NCI-H187 treated with DMSO at 0.1 percent for 48 hours (cell line): ENCODE measurements around the gene USP16.
"Not testable (repeated sequence)": the region's sequence is repeated elsewhere in the genome, so short reads cannot be mapped to it uniquely, and the experiment has no call there.

ENCODE experiments used
- DNase-seq: peaks from one replicate; lab custom pipeline; 2025; lab: John Stamatoyannopoulos, UW

USP16 gene

GRCh38 chr21:29024474-29025327 lies at the start of gene USP16:
TSS of gene USP16 (plus strand) at chr21:29024668. CDS start at chr21:29027914, 3,246 bp downstream.
- peak; percentile 91 for DNase-seq

- DNase-seq = no peak
These were observed 49.1 kb upstream of the USP16 start for GRCh38 chr21:28975397-28975796.

GRCh38 chr21:28979092-28979491 lies 45.4 kb upstream of the USP16 start:
- no peak for DNase-seq

GRCh38 chr21:28982637-28983036 lies 41.8 kb upstream of the USP16 start:
- DNase-seq = no peak

- no peak for DNase-seq
These were observed 37.8 kb upstream of the USP16 start for GRCh38 chr21:28986677-28987076.

GRCh38 chr21:28988146-28988545 lies 36.3 kb upstream of the USP16 start:
- not testable (repeated sequence) for DNase-seq

- no peak for DNase-seq
These were observed 32.5 kb upstream of the USP16 start for GRCh38 chr21:28991861-28992525.

GRCh38 chr21:28992526-28993292 lies 31.8 kb upstream of the USP16 start, which contains the start of gene LTN1:
TSS of gene LTN1 (minus strand) at chr21:28992877. CDS start at chr21:28992805, 72 bp downstream.
- peak; percentile 96 for DNase-seq

GRCh38 chr21:28993293-28993629 lies 31.2 kb upstream of the USP16 start:
- DNase-seq = no peak

- DNase-seq = peak; percentile 37
These were observed 21.9 kb upstream of the USP16 start for GRCh38 chr21:29002442-29003144.

- no peak for DNase-seq
These were observed 18.8 kb upstream of the USP16 start for GRCh38 chr21:29005696-29006095.

- DNase-seq = no peak
These were observed 17.3 kb upstream of the USP16 start for GRCh38 chr21:29007135-29007534.

GRCh38 chr21:29007810-29008209 lies 16.7 kb upstream of the USP16 start:
- no peak for DNase-seq

- no peak for DNase-seq
These were observed 16.1 kb upstream of the USP16 start for GRCh38 chr21:29008367-29008766.

- not testable (repeated sequence) for DNase-seq
These were observed 13.2 kb upstream of the USP16 start for GRCh38 chr21:29011236-29011635.

GRCh38 chr21:29017639-29018237 lies 6.7 kb upstream of the USP16 start:
- DNase-seq = no peak

- no peak for DNase-seq
These were observed 5.9 kb upstream of the USP16 start for GRCh38 chr21:29018540-29018939.

- DNase-seq = no peak
These were observed 2.3 kb upstream of the USP16 start for GRCh38 chr21:29022166-29022565.

- DNase-seq = no peak
These were observed 853 bp downstream of the USP16 start for GRCh38 chr21:29025328-29025713.

GRCh38 chr21:29029524-29029923 lies 5.1 kb downstream of the USP16 start:
- no peak for DNase-seq

GRCh38 chr21:29030909-29031308 lies 6.4 kb downstream of the USP16 start:
- no peak for DNase-seq

GRCh38 chr21:29033301-29033700 lies 8.8 kb downstream of the USP16 start:
- no peak for DNase-seq
